Esophagus muscularis mucosa (tissue), 4 donors: ENCODE results near the gene ABHD17A. TPM values are rescaled to one million over a fixed set of nuclear protein-coding genes. Genes with fewer than 3 reads are reported as not detected.

ENCODE experiments used
- DNase-seq: peaks from one replicate; pipeline ENCODE4 v3.0.0-alpha.2; 2017; ENCODE audit errors: extremely low spot score
- H3K27ac ChIP-seq, 4 donors: fragments of 200-600 bp; sonication (generic); replicated peaks in 1 of 4; 1 replicate in 3 of 4; 2 replicates in 1 of 4; pipeline ENCODE4 v1.5.1; 2016 to 2019; ENCODE audit warnings: mild to moderate bottlenecking in 1 of 4
- H3K27me3 ChIP-seq, 4 donors: fragments of 200-600 bp; sonication (generic); one replicate each; pipeline versions ENCODE4 v1.5.1 to v1.6.0; 2016 to 2019
- H3K36me3 ChIP-seq, 4 donors: fragments of 200-600 bp; sonication (generic); one replicate each; pipeline ENCODE4 v1.5.1; 2016 to 2019
- H3K4me1 ChIP-seq, 4 donors: fragments of 200-600 bp; sonication (generic); one replicate each; pipeline ENCODE4 v1.5.1; 2016 to 2019
- H3K4me3 ChIP-seq, 4 donors: fragments of 200-600 bp; sonication (generic); 1 replicate in 2 of 4; 2 replicates in 2 of 4; pipeline ENCODE4 v1.5.1; 2016 to 2019; ENCODE audit warnings: mild to moderate bottlenecking in 4 of 4, moderate library complexity in 1 of 4
- H3K9me3 ChIP-seq, 4 donors: fragments of 200-600 bp; sonication (generic); 1 replicate in 3 of 4; 2 replicates in 1 of 4; pipeline ENCODE4 v1.5.1; 2016 to 2019
- CTCF ChIP-seq, 3 experiments: fragments of 200-600 bp in 2 of 3; fragments of 450-650 bp in 1 of 3; sonication (generic) in 2 of 3; IDR thresholded peaks; one replicate each; pipeline ENCODE4 v1.5.1; 2017 to 2019; ENCODE audit warnings: antibody characterized with exemption in 3 of 3, mild to moderate bottlenecking in 2 of 3, moderate library complexity in 1 of 3
- EP300 ChIP-seq: sonication (generic); formaldehyde crosslinking; IDR thresholded peaks from one replicate; pipeline ENCODE4 v1.6.1; 2017; ENCODE audit warnings: antibody characterized with exemption
- POLR2A ChIP-seq: fragments of 450-650 bp; IDR thresholded peaks from one replicate; pipeline ENCODE4 v1.6.1; 2017; ENCODE audit warnings: antibody characterized with exemption, moderate library complexity, mild to moderate bottlenecking, low read depth
- POLR2AphosphoS5 ChIP-seq, 2 donors: sonication (generic); formaldehyde crosslinking; IDR thresholded peaks; one replicate each; pipeline ENCODE4 v1.6.1; 2017; ENCODE audit warnings: antibody characterized with exemption in 2 of 2
- WGBS: methylation state at CpG from one replicate; pipeline ENCODE4 v1.1.5; 2018; 5-methylcytosine and 5-hydroxymethylcytosine counted together
- intact Hi-C: fragments of 100-400 bp; cut with DNase I; formaldehyde crosslinking; loops from one replicate; pipeline ENCODE4 v1.15.1; 2023
- total RNA-seq, 4 donors: library from RNA; depleted of rRNA; stranded (reverse); fragments of >200 nt; gene quantifications; one replicate each; pipeline versions ENCODE4 v1.1.0 to v1.2.1, GENCODE V29; 2016

The ABHD17A gene
- total RNA-seq, 4 donors from 2014 or later, result 89.7 to 125 (median 102) TPM

GRCh38 chr19:1849132-1849474 is 36.2 kb downstream of the ABHD17A start:
- intact Hi-C loops, result no loop called here
- Histone ChIP-seq H3K27ac (peak overlapping the region in 2 of 4 donors; percentile 97 to 99), H3K27me3 (peaks cover 0 to 30% (median 0%) of the 10 kb centered on the region in 4 donors), H3K4me3 (peak overlapping the region in 1 of 4 donors; percentile 100), H3K9me3 (no peaks in the 10 kb centered on the region), H3K4me1 (peaks cover 51 to 74% (median 62%) of the 10 kb centered on the region in 4 donors), H3K36me3 (peaks cover 0 to 19% (median 5%) of the 10 kb centered on the region in 4 donors)
- 65% methylated on average over 5 of the region's 5 CpGs for WGBS
- TF ChIP-seq POLR2AphosphoS5 (IDR thresholded peaks at IDR 0.05), result no peak
- no peak for TF ChIP-seq CTCF (IDR thresholded peaks at IDR 0.05)
- no peak for TF ChIP-seq POLR2A
- no peak for TF ChIP-seq EP300
- DNase-seq, result no peak

GRCh38 chr19:1848399-1849131 is 36.7 kb downstream of the ABHD17A start, which contains the start of gene REXO1:
REXO1 (minus strand) TSS chr19:1848483; CDS start chr19:1848358, 125 bp downstream.
- intact Hi-C loops, result loop anchor here (1.0 kb wide), 1 partner anchor 14 kb away; no protein-coding TSS in a partner anchor
- TF ChIP-seq POLR2AphosphoS5 (IDR thresholded peaks at IDR 0.05) (peak; percentile 53 to 67), POLR2A (no peak), CTCF (IDR thresholded peaks at IDR 0.05) (peak; percentile 95 to 96 (median 96))
- H3K27me3 ChIP-seq, result peaks cover 0 to 25% (median 0%) of the 10 kb centered on the region in 4 donors
- no peaks in the 10 kb centered on the region for H3K9me3 ChIP-seq
- peak within 1 kb of the TSS; percentile 100 for H3K4me3 ChIP-seq
- peak within 1 kb of the TSS; percentile 97 to 99 (median 99) for H3K27ac ChIP-seq
- peaks cover 51 to 74% (median 62%) of the 10 kb centered on the region in 4 donors for H3K4me1 ChIP-seq
- whole genome bisulfite sequencing, result 10% methylated on average over 12 of the region's 60 CpGs
- DNase-seq, result peak; percentile 98
- H3K36me3 ChIP-seq, result peaks cover 0 to 20% (median 7%) of the 10 kb centered on the region in 4 donors

GRCh38 chr19:1847684-1848398 is 37.5 kb downstream of the ABHD17A start:
- Histone ChIP-seq H3K27me3 (peaks cover 0 to 18% (median 0%) of the 10 kb centered on the region in 4 donors), H3K4me1 (peaks cover 51 to 74% (median 63%) of the 10 kb centered on the region in 4 donors), H3K4me3 (peak overlapping the region; percentile 100), H3K36me3 (peaks cover 0 to 26% (median 7%) of the 10 kb centered on the region in 4 donors), H3K27ac (peak overlapping the region; percentile 97 to 99 (median 99)), H3K9me3 (no peaks in the 10 kb centered on the region)
- DNase-seq, result no peak
- TF ChIP-seq POLR2AphosphoS5 (IDR thresholded peaks at IDR 0.05), result no peak
- 0% methylated on average over 2 of the region's 72 CpGs for WGBS
- intact Hi-C loops, result loop anchor here (1.0 kb wide), 1 partner anchor 14 kb away; no protein-coding TSS in a partner anchor

- H3K4me1 ChIP-seq, result peaks cover 53 to 74% (median 63%) of the 10 kb centered on the region in 4 donors
- intact Hi-C loops, result no loop called here
- TF ChIP-seq POLR2A (no peak), POLR2AphosphoS5 (IDR thresholded peaks at IDR 0.05) (no peak), EP300 (no peak), CTCF (IDR thresholded peaks at IDR 0.05) (no peak)
- peak overlapping the region; percentile 100 for H3K4me3 ChIP-seq
- 12% methylated on average over 12 of the region's 12 CpGs for WGBS
- H3K27me3 ChIP-seq, result peaks cover 0 to 13% (median 0%) of the 10 kb centered on the region in 4 donors
- no peaks in the 10 kb centered on the region for H3K9me3 ChIP-seq
- peak overlapping the region in 3 of 4 donors; percentile 99 for H3K27ac ChIP-seq
- H3K36me3 ChIP-seq, result peaks cover 0 to 26% (median 7%) of the 10 kb centered on the region in 4 donors
- no peak for DNase-seq
Measured at GRCh38 chr19:1847348-1847683, 38.0 kb downstream of the ABHD17A start.
